H1 (cell line): ENCODE data around the gene DHRS1. TPM values are rescaled to one million over a fixed set of nuclear protein-coding genes. Genes with fewer than 3 reads are reported as not detected.

Experiments
- CTCF ChIA-PET: fragments of 300-600 bp; sonication (Branson Sonifier 250); formaldehyde crosslinking; loops from one replicate; lab custom pipeline; 2021; ENCODE audit not compliant: partially characterized antibody; lab: Charles Lee
- POLR2A ChIA-PET: fragments of 300-600 bp; sonication (Branson Sonifier 250); formaldehyde crosslinking; loops from one replicate; lab custom pipeline; 2021; ENCODE audit warnings: inconsistent platforms; ENCODE audit not compliant: partially characterized antibody; lab: Charles Lee
- DNase-seq, 2 experiments: peaks; one replicate each; pipeline versions ENCODE4 v3.0.0 to v3.0.0-alpha.2; 2010 to 2022; ENCODE audit warnings: low spot score in 2 of 2, low read depth in 1 of 2, mixed read lengths in 1 of 2
- FAIRE-seq: peaks from 2 replicates; lab custom pipeline; 2011; peaks lifted over from hg19 to GRCh38; lab: Jason Lieb, UNC
- H2AFZ ChIP-seq: 2 replicates; pipeline ENCODE4 v1.8.1; 2012; ENCODE audit warnings: low read length, inconsistent platforms
- H2AK5ac ChIP-seq: 2 replicates; pipeline ENCODE4 v1.6.1; 2013; ENCODE audit warnings: low read depth, low read length
- H2BK120ac ChIP-seq: replicated peaks from 2 replicates; pipeline ENCODE3; 2013; ENCODE audit warnings: low read depth, low read length, inconsistent platforms
- H2BK12ac ChIP-seq: 2 replicates; pipeline ENCODE4 v1.6.1; 2013; ENCODE audit warnings: low read depth, low read length
- H2BK15ac ChIP-seq: 2 replicates; pipeline ENCODE4 v1.6.1; 2013; ENCODE audit warnings: low read length
- H2BK20ac ChIP-seq: 2 replicates; pipeline ENCODE4 v1.6.1; 2013; ENCODE audit warnings: low read length
- H2BK5ac ChIP-seq: 2 replicates; pipeline ENCODE4 v1.6.1; 2013; ENCODE audit warnings: low read depth, low read length
- H3K14ac ChIP-seq: 2 replicates; pipeline ENCODE4 v1.6.1; 2013; ENCODE audit warnings: inconsistent platforms; ENCODE audit not compliant: insufficient read length
- H3K18ac ChIP-seq: 2 replicates; pipeline ENCODE4 v1.6.1; 2013; ENCODE audit warnings: low read length; ENCODE audit errors: extremely low read depth
- H3K23ac ChIP-seq: 2 replicates; pipeline ENCODE4 v1.6.1; 2013; ENCODE audit warnings: inconsistent platforms; ENCODE audit not compliant: insufficient read length
- H3K23me2 ChIP-seq: 2 replicates; pipeline ENCODE4 v1.6.1; 2013; ENCODE audit warnings: low read depth, low read length
- H3K27ac ChIP-seq: 2 replicates; pipeline ENCODE4 v1.6.1; 2011; ENCODE audit warnings: low read depth, low read length, inconsistent platforms
- H3K27me3 ChIP-seq, 4 experiments: replicated peaks in 1 of 4; 1 replicate in 1 of 4; 2 replicates in 3 of 4; pipeline versions ENCODE4 v1.6.1 to v1.8.1; 2011 to 2013; ENCODE audit warnings: low read length in 3 of 4, mild to moderate bottlenecking in 3 of 4, inconsistent platforms in 2 of 4, mixed read lengths in 2 of 4, moderate library complexity in 1 of 4; ENCODE audit not compliant: control insufficient read depth in 3 of 4, insufficient read depth in 3 of 4; ENCODE audit errors: extremely low read depth in 1 of 4
- H3K36me3 ChIP-seq, 4 experiments: 2 replicates each; pipeline versions ENCODE4 v1.6.1 to v1.8.1; 2011 to 2013; ENCODE audit warnings: mild to moderate bottlenecking in 4 of 4, low read length in 3 of 4, moderate library complexity in 2 of 4, control low read depth in 1 of 4, inconsistent platforms in 1 of 4; ENCODE audit not compliant: insufficient read depth in 4 of 4, control insufficient read depth in 2 of 4
- H3K4ac ChIP-seq: replicated peaks from 2 replicates; pipeline ENCODE3; 2013; ENCODE audit warnings: low read length, low read depth, mixed read lengths, inconsistent platforms; ENCODE audit not compliant: insufficient read length
- H3K4me1 ChIP-seq, 4 experiments: replicated peaks in 1 of 4; 1 replicate in 1 of 4; 2 replicates in 3 of 4; pipeline versions ENCODE4 v1.6.1 to v1.8.1; 2011 to 2013; ENCODE audit warnings: low read length in 3 of 4, inconsistent platforms in 2 of 4, mixed read lengths in 1 of 4; ENCODE audit not compliant: insufficient read depth in 4 of 4, control insufficient read depth in 3 of 4
- H3K4me2 ChIP-seq, 2 experiments: 2 replicates each; pipeline versions ENCODE4 v1.6.1 to v1.8.1; 2011 to 2013; ENCODE audit warnings: low read depth in 2 of 2, low read length in 2 of 2, control low read depth in 1 of 2, inconsistent platforms in 1 of 2, mild to moderate bottlenecking in 1 of 2; ENCODE audit not compliant: insufficient read depth in 1 of 2
- H3K4me3 ChIP-seq, 4 experiments: fragments of 200-600, 300-600 bp in 1 of 4; sonication (generic), shearing (Covaris generic), sonication (Bioruptor Twin) in 1 of 4; 2 replicates each; pipeline versions ENCODE4 v1.5.1 to v1.8.1; 2011 to 2016; ENCODE audit warnings: low read length in 4 of 4, low read depth in 3 of 4, control low read depth in 2 of 4, inconsistent platforms in 2 of 4, mild to moderate bottlenecking in 2 of 4, mixed read lengths in 1 of 4, moderate library complexity in 1 of 4; ENCODE audit not compliant: insufficient read depth in 2 of 4; ENCODE audit errors: extremely low read depth in 1 of 4
- H3K56ac ChIP-seq: replicated peaks from 2 replicates; pipeline ENCODE3; 2013; ENCODE audit warnings: low read depth, mild to moderate bottlenecking, mixed read lengths, low read length, inconsistent platforms; ENCODE audit not compliant: insufficient read length
- H3K79me1 ChIP-seq: 2 replicates; pipeline ENCODE4 v1.6.1; 2013; ENCODE audit warnings: low read depth, low read length, control low read depth
- H3K79me2 ChIP-seq, 2 experiments: 2 replicates each; pipeline versions ENCODE4 v1.6.1 to v1.8.1; 2012 to 2013; ENCODE audit warnings: low read length in 2 of 2, mild to moderate bottlenecking in 2 of 2, inconsistent platforms in 1 of 2; ENCODE audit not compliant: insufficient read depth in 2 of 2, control insufficient read depth in 1 of 2
- H3K9ac ChIP-seq, 4 experiments: replicated peaks in 1 of 4; 1 replicate in 1 of 4; 2 replicates in 3 of 4; pipeline versions ENCODE4 v1.6.1 to v1.8.1; 2011 to 2013; ENCODE audit warnings: low read depth in 3 of 4, low read length in 3 of 4, control low read depth in 2 of 4, mild to moderate bottlenecking in 2 of 4, moderate library complexity in 2 of 4, inconsistent platforms in 1 of 4; ENCODE audit errors: extremely low read depth in 1 of 4
- H3K9me3 ChIP-seq, 2 experiments: 2 replicates each; pipeline versions ENCODE4 v1.6.1 to v1.8.1; 2012 to 2013; ENCODE audit warnings: mild to moderate bottlenecking in 2 of 2, moderate library complexity in 2 of 2, control low read depth in 1 of 2, inconsistent platforms in 1 of 2, low read depth in 1 of 2, low read length in 1 of 2, mixed read lengths in 1 of 2; ENCODE audit not compliant: insufficient read depth in 2 of 2
- H4K20me1 ChIP-seq, 2 experiments: replicated peaks in 1 of 2; 2 replicates each; pipeline versions ENCODE3 to v1.8.1; 2011 to 2013; ENCODE audit warnings: inconsistent platforms in 2 of 2, low read length in 2 of 2, mild to moderate bottlenecking in 1 of 2; ENCODE audit not compliant: insufficient read depth in 2 of 2, control insufficient read depth in 1 of 2
- H4K5ac ChIP-seq: 2 replicates; pipeline ENCODE4 v1.6.1; 2013; ENCODE audit warnings: low read length, low read depth, mixed read lengths, inconsistent platforms; ENCODE audit not compliant: insufficient read length
- H4K8ac ChIP-seq: 2 replicates; pipeline ENCODE4 v1.8.0; 2013; ENCODE audit warnings: mild to moderate bottlenecking, moderate library complexity, low read length, inconsistent platforms; ENCODE audit not compliant: insufficient read depth; ENCODE audit errors: extremely low read depth
- H4K91ac ChIP-seq: replicated peaks from 2 replicates; pipeline ENCODE3; 2013; ENCODE audit warnings: low read length, mixed read lengths, inconsistent platforms; ENCODE audit not compliant: insufficient read length
- EZH2 ChIP-seq: fragments of 200-600 bp; sonication (generic); IDR thresholded peaks from 2 replicates; pipeline ENCODE4 v1.7.1; 2012; ENCODE audit warnings: low read depth, mild to moderate bottlenecking, moderate library complexity, low read length, inconsistent platforms; ENCODE audit not compliant: severe bottlenecking
- JUN ChIP-seq: IDR thresholded peaks from 2 replicates; pipeline ENCODE4 v1.6.1; 2011; ENCODE audit warnings: low read depth, mild to moderate bottlenecking, improper control_type of control experiment, low read length
- KDM1A ChIP-seq: fragments of 200-600, 300-600 bp; sonication (generic); IDR thresholded peaks from 2 replicates; pipeline ENCODE4 v1.7.1; 2016; ENCODE audit warnings: mild to moderate bottlenecking, low read length, borderline replicate concordance
- SIN3A ChIP-seq, 2 experiments: IDR thresholded peaks in 1 of 2; conservative IDR thresholded peaks in 1 of 2; 2 replicates each; pipeline ENCODE4 v1.6.1; 2011 to 2012; ENCODE audit warnings: low read length in 2 of 2, improper control_type of control experiment in 1 of 2, low read depth in 1 of 2, mild to moderate bottlenecking in 1 of 2
- TAF7 ChIP-seq: optimal IDR thresholded peaks from 2 replicates; pipeline ENCODE3; 2011; ENCODE audit warnings: low read depth, mild to moderate bottlenecking, inconsistent platforms, low read length, moderate library complexity, borderline replicate concordance
- ZNF274 ChIP-seq: IDR thresholded peaks from 2 replicates; pipeline ENCODE4 v1.7.0; 2012; ENCODE audit warnings: low read length, borderline replicate concordance; ENCODE audit errors: extremely low read depth
- WGBS, 2 experiments: shearing (Covaris generic) in 1 of 2; methylation state at CpG; one replicate each; pipeline versions ENCODE4 v1.1.6 to v1.1.7; 2013 to 2015; ENCODE audit warnings: low lambda C conversion rate in 2 of 2, mixed read lengths in 2 of 2, inconsistent platforms in 1 of 2, low coverage in 1 of 2, missing lambda C conversion rate in 1 of 2; ENCODE audit not compliant: insufficient replicate concordance in 2 of 2, insufficient coverage in 1 of 2, insufficient read length in 1 of 2; ENCODE audit errors: extremely low coverage in 1 of 2, missing lambda C conversion rate in 1 of 2; 5-methylcytosine and 5-hydroxymethylcytosine counted together
- polyA plus RNA-seq, 7 experiments: library from polyadenylated mRNA; depleted of rRNA in 3 of 7; stranded (reverse) in 5 of 7; unstranded in 2 of 7; fragments of >200 nt in 5 of 7; fragments of 200-250 nt in 2 of 7; gene quantifications; 1 replicate in 5 of 7; 2 replicates in 1 of 7; 4 replicates in 1 of 7; pipeline versions ENCODE4 v1.2.1 to v1.2.3, GENCODE V29; 2011 to 2013; ENCODE audit warnings: missing spikeins in 2 of 7, mixed read lengths in 2 of 7
- total RNA-seq: library from RNA; stranded (reverse); fragmentation: NEBNext Ultra II Directional; extraction: Animal tissue kit (Norgen Biotek cat#: 25700); gene quantifications from 2 replicates; pipeline ENCODE4 v1.2.1, GENCODE V29; 2021

Gene DHRS1
- total and polyA plus RNA-seq, 2 of the 8 experiments (the other 6 are each of a cell fraction or from before 2014, with no cell fraction given), result 8.8 to 31.7 TPM

GRCh38 chr14:24304019-24304387, 4.4 kb upstream of the DHRS1 start:
- H2BK20ac ChIP-seq, result no peak overlapping the region
- POLR2A ChIA-PET, result interaction anchor here (1.1 to 1.5 kb wide), 2 partner anchors 10 to 57 kb away, joined by 3 to 5 read pairs; no protein-coding TSS in a partner anchor
- 95% methylated on average over 11 of the region's 11 CpGs; no CpG with 5 or more reads in 1 of the 2 experiments for WGBS, 2 experiments
- no peak overlapping the region for H3K27ac ChIP-seq
- no peak overlapping the region for H3K4me3 ChIP-seq
- H2AK5ac ChIP-seq, result no peak overlapping the region
- H4K5ac ChIP-seq, result no peak overlapping the region
- H3K79me2 ChIP-seq, result peaks cover 4 to 13% of the 10 kb centered on the region in 2 experiments; a peak in 2 of 4 replicates
- H3K4me2 ChIP-seq, result no peak overlapping the region
- peaks cover 6% of the 10 kb centered on the region for H3K23me2 ChIP-seq
- H3K4ac ChIP-seq, result no peak overlapping the region
- no peaks in the 10 kb centered on the region; a peak in 1 of 4 replicates for H3K9me3 ChIP-seq
- no peak overlapping the region for H3K23ac ChIP-seq
- H4K20me1 ChIP-seq, result peaks cover 0 to 4% of the 10 kb centered on the region in 2 experiments
- H3K9ac ChIP-seq, result no peak overlapping the region
- CTCF ChIA-PET, result interaction anchor here (1.0 to 15.8 kb wide), 4 partner anchors 8 to 41 kb away, joined by 3 to 173 read pairs (median 5); partner anchors contain the start of gene ADCY4
- H2BK5ac ChIP-seq, result no peak overlapping the region
- H3K4me1 ChIP-seq, result peaks cover 0 to 4% (median 1%) of the 10 kb centered on the region in 4 experiments; a peak in 4 of 7 replicates
- H2AFZ ChIP-seq, result no peak overlapping the region
- H3K36me3 ChIP-seq, result peaks cover 29 to 42% (median 38%) of the 10 kb centered on the region in 4 experiments
- H3K18ac ChIP-seq, result no peak overlapping the region
- FAIRE-seq (no peak), DNase-seq (no peak)
- no peak overlapping the region for H3K14ac ChIP-seq
- H3K56ac ChIP-seq, result no peak overlapping the region
- no peak overlapping the region for H2BK15ac ChIP-seq
- no peak overlapping the region for H2BK120ac ChIP-seq
- peaks cover 5% of the 10 kb centered on the region; the same call in 1 of the 2 replicates for H3K79me1 ChIP-seq
- H3K27me3 ChIP-seq, result no peaks in the 10 kb centered on the region
- no peak overlapping the region for H2BK12ac ChIP-seq
- H4K8ac ChIP-seq, result no peak overlapping the region
- no peak overlapping the region for H4K91ac ChIP-seq
- no peak for TF ChIP-seq TAF7
- no peak for TF ChIP-seq JUN
- TF ChIP-seq SIN3A (conservative IDR thresholded peaks at IDR 0.05 in 1 of 2, IDR thresholded peaks at IDR 0.05 in 1 of 2; ENCODE audit: low read depth in 1 of 2, low read length in 2 of 2), result no peak
- no peak for TF ChIP-seq KDM1A
- TF ChIP-seq EZH2, result no peak
- TF ChIP-seq ZNF274, result no peak
